GM12875 (cell line): ENCODE data around the gene UPP2.

Experiments used
- H3K4me3 ChIP-seq: one replicate; pipeline ENCODE4 v1.5.1; 2011; ENCODE audit warnings: low read depth, low read length, control low read depth
- TF ChIP-seq, protein P1 (sequence below): IDR thresholded peaks from 2 replicates; pipeline ENCODE4 v1.5.1; 2011; ENCODE audit warnings: low read depth, mild to moderate bottlenecking, control low read depth, inconsistent platforms, low read length, moderate library complexity, borderline replicate concordance; ENCODE audit not compliant: insufficient read depth

Gene UPP2

DNA sequence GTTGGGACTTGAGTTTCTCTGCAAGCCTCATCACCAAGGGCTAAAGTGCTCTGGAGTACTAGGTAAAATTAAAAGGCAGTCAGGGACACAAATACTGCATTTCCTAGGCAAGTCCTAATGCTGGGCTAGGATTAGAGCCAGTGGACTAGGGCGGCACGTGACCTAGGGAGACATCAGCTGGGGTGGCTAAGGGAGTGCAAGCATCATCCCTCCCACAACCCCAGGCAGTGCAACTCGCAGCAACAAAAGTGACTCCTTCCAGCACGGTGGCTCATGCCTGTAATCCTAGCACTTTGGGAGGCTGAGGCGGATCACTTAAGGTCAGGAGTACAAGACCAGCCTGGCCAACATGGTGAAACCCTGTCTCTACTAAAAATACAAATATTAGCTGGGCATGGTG lies 30.7 kb upstream of the UPP2 start:
- TF ChIP-seq, protein P1, sequence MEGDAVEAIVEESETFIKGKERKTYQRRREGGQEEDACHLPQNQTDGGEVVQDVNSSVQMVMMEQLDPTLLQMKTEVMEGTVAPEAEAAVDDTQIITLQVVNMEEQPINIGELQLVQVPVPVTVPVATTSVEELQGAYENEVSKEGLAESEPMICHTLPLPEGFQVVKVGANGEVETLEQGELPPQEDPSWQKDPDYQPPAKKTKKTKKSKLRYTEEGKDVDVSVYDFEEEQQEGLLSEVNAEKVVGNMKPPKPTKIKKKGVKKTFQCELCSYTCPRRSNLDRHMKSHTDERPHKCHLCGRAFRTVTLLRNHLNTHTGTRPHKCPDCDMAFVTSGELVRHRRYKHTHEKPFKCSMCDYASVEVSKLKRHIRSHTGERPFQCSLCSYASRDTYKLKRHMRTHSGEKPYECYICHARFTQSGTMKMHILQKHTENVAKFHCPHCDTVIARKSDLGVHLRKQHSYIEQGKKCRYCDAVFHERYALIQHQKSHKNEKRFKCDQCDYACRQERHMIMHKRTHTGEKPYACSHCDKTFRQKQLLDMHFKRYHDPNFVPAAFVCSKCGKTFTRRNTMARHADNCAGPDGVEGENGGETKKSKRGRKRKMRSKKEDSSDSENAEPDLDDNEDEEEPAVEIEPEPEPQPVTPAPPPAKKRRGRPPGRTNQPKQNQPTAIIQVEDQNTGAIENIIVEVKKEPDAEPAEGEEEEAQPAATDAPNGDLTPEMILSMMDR, result no peak
- H3K4me3 ChIP-seq, result no peak overlapping the region

DNA sequence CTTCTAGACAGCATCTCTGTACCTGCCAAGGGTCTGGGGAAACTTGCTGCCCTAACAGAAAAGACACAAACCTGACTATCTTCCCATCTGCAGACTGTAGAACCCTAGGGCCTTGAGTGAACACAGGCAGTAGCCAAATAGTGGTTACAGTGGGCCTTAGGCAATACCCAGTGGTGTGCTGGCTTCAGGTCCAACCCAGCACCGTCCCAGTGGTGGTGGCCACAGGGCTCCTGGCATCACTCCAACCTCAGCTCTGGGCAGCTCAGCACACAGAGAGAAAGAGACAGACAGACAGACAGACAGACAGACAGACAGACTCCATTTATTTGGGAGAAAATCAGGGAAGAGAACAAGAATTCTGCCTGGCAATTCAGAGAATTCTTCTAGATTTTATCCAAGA lies 29.3 kb upstream of the UPP2 start:
- TF ChIP-seq, protein P1, result no peak
- H3K4me3 ChIP-seq, result no peak overlapping the region

DNA sequence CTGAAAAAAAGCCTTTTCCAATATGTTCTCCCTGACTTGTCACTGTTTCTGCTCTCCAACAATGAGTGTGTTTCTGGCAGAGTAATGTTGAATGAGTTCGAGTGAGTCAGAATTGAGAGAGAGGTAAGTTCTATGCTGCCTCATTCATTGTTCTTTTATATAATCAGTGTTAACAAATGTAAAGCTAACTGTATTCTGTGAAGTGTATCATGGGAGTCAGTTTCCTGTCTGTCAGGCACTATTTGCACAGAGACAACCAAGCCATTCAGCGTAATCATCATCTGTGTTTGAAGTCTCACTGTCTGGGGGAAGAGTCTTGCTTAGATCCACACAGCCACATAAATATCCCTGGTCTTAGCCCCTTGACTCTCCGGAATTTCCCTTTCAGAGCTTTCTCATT lies 22.0 kb upstream of the UPP2 start:
- H3K4me3 ChIP-seq, result no peak overlapping the region
- TF ChIP-seq, protein P1, result no peak

DNA sequence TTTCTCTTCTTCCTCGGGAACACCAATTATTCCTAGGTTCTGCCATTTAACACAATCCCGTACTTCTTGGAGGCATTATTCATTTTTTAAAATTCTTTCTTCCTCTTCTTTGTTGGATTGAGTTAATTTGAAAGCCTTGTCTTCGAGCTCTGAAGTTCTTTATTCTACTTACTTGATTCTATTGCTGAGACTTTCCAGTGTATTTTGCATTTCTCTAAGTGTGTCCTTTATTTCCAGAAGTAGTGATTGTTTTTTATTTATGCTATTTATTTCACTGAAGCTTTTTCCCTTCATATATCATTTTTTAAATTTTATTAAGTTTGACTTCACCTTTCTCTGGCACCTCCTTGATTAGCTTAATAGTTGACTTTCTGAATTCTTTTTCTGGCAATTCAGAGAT lies 13.6 kb upstream of the UPP2 start:
- no peak overlapping the region for H3K4me3 ChIP-seq
- TF ChIP-seq, protein P1, result no peak

DNA sequence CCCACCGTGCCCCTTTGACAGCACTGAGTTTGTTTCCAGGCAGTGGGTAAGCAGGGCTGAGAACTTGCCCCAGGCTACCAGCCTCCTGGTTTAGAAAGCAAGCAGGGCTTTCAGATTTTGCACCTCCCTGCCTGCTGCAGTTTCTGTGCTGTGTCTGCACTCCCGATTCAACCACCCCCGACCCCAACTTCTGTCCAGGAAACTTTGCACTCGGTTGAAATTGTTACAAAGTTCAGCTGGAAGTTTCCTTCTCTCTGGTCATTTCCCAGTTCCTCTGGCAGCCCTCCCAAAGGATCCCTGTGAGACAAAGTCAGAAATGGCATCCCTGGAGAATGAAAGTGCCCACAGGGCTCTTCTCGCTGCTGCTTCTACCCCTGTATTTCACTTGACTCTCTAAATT lies 12.4 kb upstream of the UPP2 start:
- H3K4me3 ChIP-seq, result no peak overlapping the region
- TF ChIP-seq, protein P1, result no peak

DNA sequence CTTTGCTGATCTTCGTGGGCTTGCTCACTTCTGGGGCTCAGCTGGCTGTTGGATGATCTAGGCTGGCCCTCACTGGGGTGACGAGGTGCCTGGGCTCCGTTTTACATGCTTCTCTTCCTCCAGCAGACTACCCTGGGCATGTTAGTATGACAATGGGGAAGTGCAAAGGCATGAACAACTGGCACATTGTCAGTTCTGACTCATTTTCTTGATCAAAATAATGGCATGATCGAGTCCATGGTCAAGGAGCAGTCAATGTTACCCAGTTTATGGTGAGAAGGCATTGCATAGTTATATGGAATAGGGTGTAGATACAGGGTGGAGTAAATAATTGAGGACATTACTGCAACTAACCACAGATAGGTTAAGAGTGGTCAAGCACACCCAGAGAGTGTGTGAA lies 10.0 kb upstream of the UPP2 start:
- TF ChIP-seq, protein P1, result no peak
- H3K4me3 ChIP-seq, result no peak overlapping the region

DNA sequence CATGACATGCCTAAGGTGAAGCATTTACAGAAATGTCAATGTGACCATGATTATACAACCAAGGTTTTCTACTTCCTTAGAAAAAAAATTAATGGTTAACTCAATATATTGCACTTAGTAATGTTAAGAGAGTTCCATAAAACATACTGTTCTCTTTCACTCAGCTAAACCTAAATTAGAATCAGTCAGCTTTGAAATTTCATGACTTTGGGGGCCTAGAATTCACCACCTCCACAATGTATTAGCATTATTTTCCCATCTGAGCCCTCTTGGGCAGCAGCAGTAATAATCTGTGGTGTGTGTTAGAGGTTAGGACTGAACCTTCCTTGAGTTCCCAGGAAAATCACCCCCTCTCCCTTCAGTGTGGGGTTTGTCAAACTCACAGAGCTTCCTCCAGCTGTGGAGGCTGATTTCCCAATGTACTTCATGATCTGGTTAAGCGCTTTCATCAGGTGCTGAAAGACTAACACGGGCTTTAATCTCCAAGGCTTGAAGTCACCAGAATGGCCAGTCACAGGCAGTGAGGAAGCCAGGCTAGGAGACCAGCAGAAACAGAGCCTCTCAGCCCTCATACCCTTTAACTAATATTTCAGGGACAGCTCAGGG lies 7.1 kb upstream of the UPP2 start:
- H3K4me3 ChIP-seq, result no peak overlapping the region
- TF ChIP-seq, protein P1, result no peak
